HK-2 (cell line): ENCODE data around the gene SYNE3.

Experiments used
- DNase-seq: peaks from one replicate; pipeline ENCODE4 v3.0.0-alpha.2; 2018; ENCODE audit not compliant: unreplicated experiment

SYNE3 gene

GRCh38 chr14:95540236-95540855, 23.9 kb upstream of the SYNE3 start:
- DNase-seq, result no peak

DNA sequence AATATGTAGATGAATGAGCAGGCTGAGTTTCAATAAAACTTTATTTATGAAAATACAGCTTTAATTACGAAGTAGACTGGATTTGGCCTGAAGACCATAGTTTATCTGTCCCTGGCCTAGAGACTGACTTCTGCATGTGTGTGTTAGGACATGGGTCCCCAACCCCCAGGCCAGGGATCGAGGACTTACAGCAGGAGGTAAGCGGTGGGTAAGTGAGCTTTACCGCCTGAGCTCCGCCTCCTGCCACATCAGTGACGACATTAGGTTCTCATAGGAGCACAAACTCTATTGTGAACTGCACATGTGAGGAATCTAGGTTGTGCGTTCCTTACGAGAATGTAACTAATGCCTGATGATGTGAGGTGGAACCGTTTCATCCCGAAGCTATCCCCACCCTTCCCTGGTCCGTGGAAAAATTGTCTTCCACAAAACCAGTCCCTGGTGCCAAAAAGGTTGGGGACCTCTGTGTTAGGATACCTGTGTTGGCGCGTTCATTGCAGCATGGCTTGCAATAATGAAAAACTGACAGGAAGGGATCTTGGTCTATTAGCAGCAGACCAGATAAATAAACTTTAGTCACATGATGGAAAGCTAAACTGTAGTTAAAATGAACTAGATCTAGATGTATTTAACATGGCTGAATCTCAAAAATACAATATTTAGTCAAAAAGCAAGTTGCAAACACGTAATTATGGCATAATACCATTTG, 22.5 kb upstream of the SYNE3 start:
- no peak for DNase-seq

DNA sequence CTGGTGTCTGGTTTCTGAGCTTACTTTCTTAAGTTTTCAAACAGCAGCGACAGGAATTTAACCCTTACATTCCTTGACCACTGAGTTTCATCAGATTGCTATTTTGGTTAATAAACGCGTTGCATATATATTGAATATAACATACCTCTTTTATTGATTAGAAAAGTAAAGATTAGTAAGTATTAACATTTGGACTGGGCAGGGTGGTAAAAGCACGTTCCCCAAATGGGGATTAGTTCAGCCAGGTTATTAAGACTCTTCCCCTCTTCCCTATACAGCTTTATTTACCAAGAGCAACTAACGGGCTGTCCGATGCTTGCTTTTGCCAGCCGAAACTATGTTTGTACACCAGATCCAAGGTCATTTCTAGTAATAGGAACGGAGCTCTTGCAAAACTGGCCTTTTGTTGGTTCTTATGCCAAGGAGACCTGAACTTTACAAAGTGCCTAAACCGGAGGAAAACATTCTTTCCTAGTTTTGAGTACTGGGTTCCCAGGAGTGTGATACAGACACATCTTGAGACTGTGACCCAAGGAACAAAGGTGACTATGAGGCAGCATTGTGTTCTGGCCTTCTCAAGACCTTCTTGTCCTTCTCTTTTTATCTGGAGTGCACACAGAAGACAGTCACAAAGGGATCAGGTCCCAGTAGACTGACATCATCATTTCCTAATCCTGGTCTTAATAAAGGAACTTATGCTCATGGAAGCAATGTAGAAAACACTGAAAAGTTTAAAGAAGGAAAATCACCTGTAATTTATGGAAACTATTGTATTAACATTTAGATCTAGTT, 21.0 kb upstream of the SYNE3 start:
- DNase-seq, result no peak

DNA sequence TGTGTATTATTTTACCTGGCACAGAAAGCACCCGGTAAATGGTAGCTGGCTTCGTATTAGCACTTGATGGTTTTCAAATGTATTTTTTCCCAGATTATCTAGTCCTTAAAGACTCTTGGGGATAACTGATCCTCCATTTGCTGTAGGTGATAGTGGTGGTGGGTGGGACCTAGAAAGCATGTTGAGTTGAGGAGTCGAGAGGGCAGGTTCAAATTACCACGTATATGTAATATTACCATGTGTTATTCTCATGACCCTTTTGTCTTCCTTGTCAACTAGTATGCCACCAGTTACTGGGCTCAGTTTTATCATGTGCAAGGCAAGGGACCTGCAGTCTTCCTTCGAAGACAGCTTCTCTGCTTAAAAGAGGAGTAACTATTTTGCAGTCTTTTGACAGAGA, 20.2 kb upstream of the SYNE3 start:
- no peak for DNase-seq

GRCh38 chr14:95536036-95536593, 19.7 kb upstream of the SYNE3 start:
- no peak for DNase-seq

DNA sequence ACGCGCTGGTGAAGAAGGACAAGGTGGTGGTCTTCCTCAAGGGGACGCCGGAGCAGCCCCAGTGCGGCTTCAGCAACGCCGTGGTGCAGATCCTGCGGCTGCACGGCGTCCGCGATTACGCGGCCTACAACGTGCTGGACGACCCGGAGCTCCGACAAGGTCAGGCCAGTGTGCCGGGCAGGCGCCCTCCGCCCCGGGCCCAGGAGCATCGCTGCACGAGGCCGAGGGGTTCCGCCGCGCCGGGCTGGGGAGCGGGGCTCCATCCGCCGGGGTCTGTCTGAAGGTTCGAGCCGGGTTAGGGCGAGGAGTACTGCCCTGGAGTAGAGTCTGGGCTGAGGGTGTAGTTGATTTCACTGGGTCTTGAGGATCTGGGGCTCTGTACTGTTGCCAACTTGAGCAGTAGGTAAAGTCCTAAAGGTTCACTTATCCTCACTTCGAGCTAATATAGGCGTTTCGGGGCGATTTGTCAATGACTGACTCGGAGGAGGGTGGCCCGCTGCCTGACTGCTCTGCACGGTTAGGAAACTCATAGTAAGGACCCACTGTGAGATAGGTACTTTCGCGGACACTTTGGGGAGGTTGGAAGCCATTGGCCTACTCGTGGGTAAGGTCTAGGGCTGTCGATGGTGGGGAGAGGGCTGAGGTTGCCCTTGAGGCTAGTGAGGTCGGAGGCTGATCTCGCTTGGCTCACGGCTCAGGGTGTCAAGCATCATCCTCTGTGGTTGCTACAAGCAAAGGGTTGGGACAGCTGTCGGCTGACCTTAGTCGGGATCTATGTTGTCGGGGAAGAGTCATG, 19.0 kb upstream of the SYNE3 start:
- peak; percentile 24 for DNase-seq

DNA sequence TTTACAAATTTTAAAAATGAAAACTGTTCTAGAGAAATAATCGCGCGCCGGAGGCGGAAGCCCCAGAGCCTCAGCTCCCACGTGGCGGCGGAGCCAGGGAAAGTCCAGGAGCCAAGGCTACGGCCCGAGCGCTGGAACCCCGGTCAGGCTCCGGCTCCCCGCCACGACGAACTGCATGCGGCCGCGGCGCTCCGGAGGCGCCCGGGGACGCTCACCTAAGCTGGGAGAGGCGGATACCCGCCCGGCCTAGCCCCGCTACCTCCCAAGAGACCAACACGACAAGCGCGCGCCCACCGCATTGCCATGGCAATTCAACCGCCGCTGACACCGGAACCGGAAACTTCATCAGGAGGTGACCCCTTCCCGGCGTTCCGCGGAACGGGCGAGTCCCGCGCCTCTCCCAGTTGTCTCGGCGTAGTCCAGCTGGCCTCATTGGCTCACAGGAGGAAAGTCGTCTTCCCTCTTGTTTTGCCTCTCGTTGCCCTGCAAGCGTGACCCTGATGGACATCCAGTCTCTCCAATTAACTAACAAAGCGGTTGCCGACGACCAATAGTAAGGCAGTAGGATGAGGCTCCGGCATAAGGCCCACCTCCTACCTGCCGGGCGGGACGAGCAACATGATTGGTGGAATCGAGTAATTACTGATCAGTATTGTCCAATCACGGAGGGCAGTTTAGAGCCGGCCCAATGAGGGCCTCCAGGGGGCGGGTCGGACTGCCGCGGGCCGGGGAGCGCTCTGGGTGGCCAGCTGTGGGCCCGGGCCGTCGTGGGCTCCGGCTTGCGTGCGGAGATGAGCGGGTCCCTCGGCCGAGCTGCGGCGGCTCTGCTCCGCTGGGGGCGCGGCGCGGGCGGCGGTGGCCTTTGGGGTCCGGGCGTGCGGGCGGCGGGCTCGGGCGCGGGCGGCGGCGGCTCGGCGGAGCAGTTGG, 18.1 kb upstream of the SYNE3 start, which contains the start of gene GLRX5:
Gene GLRX5 (plus strand): TSS at position 752 of the 927 bp plus-strand sequence. CDS start 40 bp downstream, at position 792.
- peak; percentile 98 for DNase-seq

DNA sequence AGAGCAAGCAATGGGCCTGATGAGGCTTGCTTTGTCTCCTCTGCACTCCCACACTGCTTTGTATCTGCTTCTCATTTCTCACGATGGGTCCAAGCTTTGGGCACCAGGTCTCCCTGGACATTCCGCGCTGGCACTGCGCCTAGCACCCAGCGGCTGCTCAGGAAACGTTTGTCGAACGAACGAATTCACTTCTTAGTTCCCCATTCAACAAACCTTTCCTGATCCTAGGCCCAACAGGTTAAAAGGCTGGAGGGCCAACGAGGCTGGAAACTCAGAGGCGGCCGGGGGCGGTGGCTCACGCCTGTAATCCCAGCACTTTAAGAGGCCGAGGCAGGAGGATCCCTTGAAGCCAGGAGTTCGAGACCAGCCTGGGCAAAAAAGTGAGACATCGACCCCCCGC, 17.4 kb upstream of the SYNE3 start:
- peak; percentile 36 for DNase-seq

DNA sequence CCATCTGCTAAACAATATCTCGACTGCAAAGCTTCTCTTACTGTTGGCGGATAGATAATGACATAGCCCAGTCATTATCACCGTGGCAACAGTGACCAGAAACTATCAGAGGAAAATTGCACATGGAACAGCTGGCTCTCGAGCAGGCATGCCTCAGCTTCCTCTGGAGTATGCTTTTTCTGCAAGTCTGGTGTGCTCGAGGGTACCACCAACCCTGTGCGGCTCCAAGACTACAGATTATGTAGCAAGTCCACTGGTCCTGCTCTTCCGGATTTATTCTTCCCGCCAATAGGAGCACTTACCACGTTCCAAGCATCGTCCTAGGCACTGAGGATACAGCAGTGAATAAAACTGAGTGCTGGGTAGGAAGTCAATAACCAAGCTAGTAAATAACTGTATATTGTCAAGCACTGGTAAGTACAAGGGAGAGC, 17.0 kb upstream of the SYNE3 start:
- peak; percentile 20 for DNase-seq

DNA sequence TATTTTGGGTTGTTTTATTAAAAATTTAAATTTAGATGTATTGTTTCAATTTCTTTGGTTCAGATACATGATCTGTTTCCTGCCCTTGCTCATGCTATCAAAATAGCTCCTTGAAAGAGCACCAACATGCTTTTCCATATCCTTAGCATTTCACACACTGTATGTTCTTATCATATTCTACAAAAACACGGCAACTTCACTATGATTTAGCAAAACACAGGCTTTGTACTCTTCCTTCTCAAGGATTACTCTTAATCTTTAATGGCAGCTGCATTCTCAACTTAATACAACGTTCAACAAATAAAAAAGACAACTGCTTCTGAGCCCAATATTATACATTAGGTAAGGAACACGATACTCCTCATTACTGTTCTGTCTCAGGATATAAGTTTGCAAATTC, 15.5 kb upstream of the SYNE3 start:
- DNase-seq, result no peak

- no peak for DNase-seq
These were observed 15.0 kb upstream of the SYNE3 start for GRCh38 chr14:95531473-95531872.

GRCh38 chr14:95530473-95531276, 14.2 kb upstream of the SYNE3 start:
- no peak for DNase-seq

GRCh38 chr14:95529216-95529615, 12.8 kb upstream of the SYNE3 start:
- DNase-seq, result no peak

- no peak for DNase-seq
These were observed 11.0 kb upstream of the SYNE3 start for GRCh38 chr14:95527387-95528002.

GRCh38 chr14:95526483-95527386, 10.3 kb upstream of the SYNE3 start:
- no peak for DNase-seq

- no peak for DNase-seq
These were observed 9.5 kb upstream of the SYNE3 start for GRCh38 chr14:95525999-95526398.

DNA sequence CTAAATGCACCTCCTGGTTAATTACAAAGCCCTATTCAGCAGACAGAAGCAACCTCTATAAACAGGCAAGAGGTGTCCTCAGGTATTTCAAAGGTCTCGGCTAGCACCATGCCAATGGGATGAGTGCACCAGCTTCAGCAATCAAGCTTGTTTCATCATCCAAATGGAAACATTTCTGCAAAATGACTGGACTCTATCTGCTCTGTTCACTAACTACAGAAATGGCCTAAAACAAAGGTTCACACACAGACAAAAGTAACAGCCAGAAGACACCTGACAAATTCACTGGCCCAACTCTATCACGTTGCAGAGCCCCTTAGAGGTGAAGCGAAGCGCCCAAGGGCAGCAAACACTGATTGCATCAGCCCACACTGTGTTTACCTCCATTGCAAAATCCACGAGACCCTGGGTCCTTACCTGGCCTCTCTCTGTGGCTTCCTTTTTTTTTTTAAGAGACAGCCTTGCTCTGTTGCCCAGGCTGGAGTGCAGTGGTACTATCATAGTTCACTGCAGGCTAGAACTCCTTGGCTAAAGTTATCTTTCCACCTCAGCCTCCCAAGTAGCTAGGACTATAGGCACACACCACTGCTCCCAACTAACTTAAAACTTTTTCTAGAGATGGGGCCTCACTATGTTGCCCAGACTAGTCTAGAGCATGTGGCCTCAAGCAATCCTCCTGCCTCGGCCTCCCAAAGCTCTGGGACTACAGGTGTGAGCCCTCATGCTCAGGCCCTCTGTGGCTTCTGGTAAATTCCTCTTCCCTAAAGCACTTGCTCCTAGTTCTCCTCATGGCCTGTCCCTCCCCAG, 8.5 kb upstream of the SYNE3 start:
- no peak for DNase-seq
